ENCODE results near the gene PABPN1.

- TF ChIP-seq POLR2A (IDR thresholded peaks at IDR 0.05) (no peak), CTCF (IDR thresholded peaks at IDR 0.05 in 8 of 11, conservative IDR thresholded peaks at IDR 0.05 in 3 of 11) (no peak)
Measured at GRCh38 chr14:23319746-23320583, 1.3 kb upstream of the PABPN1 start.
